HG03039 (cell line): ENCODE results near the gene FLNB.
"Not testable (repeated sequence)": the region's sequence is repeated elsewhere in the genome, so short reads cannot be mapped to it uniquely, and the experiment has no call there.

Experiments
- ATAC-seq: cut with Tn5 transposase; IDR thresholded peaks from one replicate; pipeline ENCODE4 v1.9.1; 2021; ENCODE audit warnings: mild to moderate bottlenecking, moderate library complexity; ENCODE audit not compliant: unreplicated experiment

The FLNB gene

DNA sequence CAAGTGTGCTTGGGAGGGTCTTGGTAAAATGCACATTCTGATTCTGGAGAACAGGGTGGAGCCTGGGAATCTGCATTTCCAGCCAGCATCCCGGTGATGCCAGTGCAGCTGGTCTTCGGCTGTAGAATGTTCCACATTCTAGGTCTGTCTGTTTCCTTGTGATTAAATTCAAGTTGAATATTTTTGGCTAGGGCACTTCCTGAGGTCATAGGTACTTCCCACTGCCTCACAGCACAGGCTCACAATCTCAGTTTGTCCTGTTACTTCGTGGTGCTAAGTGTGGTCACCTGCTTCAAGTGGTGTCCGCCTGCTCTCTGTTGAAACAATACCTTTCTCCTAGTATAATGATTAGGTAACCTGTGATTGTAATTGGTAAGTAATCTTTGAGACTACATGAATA is 40.1 kb downstream of the FLNB start:
- no peak for ATAC-seq

DNA sequence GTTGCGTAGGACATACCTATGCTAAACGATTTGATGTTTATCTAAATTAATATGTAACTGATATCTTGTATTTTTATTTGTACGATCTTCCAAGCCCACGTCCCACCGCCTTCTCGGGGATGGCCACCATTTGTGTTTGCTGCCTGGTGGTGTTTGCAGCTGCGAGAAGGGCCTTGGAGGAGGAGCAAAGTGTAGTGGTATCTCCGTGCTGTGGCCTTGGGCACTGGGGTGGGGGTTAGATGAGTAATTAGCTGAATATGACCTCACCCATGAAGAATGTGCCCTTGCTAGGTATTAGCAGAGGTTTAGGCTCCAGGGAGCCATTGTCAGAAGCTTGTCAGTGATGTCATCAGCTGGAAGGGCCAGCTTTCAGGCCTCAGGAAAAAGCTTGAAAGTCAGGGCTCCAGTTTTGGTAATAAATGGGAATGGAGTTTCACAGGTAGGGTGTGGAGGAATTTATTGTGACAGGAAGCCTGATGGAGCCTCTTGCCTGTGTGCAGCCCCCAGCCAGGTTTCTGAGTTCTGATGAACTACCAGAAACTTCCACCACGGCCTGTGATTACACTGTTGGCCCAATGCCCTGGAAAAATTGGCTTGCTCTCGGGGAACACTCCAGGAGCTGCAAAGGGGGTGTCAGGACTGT is 41.0 kb downstream of the FLNB start:
- no peak for ATAC-seq

DNA sequence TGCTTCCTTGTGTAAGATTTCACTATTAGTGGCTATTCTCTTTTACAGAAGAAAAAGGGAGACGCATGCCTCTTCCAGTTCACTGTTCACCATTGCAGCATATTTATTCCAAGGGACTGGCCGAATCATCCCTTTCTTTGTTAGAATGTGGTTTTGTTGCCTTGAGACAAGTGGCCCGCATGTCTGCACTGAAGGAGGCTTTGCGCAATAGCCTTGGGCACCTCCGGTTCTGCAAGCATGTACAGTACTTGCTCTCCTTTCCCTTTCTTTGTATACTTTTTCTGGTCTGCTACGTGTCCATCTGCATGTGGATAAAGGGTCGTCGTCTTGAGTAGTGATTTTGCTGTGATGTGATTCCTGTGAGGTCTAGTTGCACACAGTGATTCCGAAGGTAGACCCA is 43.0 kb downstream of the FLNB start:
- ATAC-seq, result no peak

DNA sequence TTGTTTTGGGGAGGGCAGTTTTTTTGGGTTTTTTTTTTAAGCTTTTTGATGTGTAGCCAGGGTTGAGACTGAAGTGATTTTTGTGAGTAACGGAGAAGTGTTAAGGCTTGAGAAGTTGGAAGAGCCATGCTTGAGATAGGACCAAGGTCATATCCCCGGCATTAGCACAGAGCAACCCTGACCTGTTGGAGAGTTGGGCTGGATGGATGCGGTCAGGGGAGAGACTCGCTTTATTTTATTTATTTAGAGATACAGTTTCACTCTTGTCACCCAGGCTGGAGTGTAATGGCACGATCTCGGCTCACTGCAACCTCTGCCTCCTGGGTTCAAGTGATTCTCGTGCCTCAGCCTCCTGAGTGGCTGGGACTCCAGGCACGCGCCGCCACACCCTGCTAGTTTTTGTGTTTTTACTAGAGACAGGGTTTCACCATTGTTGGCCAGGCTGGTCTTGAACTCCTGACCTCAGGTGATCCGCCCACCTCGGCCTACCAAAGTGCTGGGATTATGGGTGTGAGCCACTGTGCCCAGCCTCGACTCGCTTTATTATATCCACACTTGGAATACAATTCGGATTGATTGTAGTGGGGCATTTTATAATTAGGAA is 43.5 kb downstream of the FLNB start:
- not testable (repeated sequence) for ATAC-seq

DNA sequence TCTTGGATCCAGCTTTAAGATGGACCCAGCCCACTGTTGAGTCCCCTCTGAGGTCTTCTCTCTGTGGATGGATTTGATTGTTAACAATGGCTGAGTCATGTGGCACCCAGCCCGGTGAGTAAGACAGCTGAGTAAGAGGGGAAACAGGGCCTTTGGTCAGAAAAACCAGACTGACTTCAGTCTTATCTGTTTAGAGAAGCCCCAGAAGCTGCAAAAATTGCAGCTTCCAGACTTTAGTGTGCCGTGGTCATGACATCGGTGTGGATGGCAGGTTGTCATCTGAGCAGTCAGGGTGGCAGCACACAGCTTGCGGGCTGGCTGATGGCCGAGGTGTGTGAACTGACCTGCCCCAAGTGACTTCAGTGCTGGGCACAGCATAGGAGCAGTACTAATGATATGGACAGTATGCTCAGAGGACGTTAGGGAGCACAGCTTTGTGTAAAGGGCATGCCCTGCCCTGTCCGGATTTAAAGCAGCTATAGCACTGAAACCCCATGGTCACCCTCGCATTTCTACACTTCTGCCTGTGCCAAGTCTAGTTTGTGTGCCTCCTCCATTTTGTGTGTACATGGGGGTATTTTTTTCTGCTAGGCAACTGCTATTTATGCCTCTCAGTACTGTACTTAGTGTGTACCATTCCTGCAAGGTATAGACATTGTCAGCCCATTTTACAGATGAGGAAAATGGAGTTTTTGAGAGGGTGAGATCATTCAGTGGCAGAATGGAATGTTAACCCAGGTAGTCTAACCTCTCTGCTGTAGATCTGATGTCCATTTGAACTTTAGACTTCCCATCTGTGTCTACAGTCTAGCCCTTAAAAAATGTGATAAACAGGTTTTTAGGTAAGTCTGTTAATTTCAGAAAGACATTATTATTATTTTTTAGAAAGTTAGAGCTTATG is 44.4 kb downstream of the FLNB start:
- no peak for ATAC-seq

DNA sequence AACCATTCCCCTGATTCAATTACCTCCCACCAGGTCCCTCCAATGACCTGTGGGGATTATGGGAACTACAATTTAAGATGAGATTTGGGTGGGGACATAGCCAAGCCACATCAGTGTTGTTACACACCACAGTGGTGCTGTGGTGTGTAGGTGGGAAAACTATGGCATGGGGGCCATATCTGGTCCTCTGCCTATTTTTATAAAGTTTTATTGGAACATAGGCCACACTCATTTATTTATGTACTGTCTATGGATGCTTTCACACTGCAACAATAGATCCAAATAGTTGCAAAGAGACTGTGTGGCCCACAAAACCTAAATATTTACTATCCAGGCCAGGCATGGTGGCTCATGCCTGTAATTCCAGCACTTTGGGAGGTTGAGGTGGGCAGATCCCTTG is 46.4 kb downstream of the FLNB start:
- ATAC-seq, result no peak

DNA sequence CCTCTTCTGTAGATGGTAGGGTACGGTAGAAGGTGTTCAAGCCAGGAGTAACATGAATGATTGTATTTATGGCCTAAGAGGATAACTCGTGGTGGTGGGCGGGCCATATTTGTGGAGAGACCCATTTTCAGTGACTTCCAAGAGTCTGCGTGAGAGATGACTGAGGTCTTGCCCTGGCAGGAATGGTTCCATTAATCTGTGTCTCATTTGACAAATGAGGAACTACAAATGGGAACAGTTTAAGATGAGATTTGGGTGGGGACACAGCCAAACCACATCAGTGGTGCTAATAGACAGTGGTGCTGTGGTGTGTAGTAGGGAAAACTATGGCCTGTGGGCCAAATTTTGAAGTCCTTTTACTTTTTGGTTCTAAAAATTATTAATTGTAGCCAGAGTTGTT is 47.1 kb downstream of the FLNB start:
- no peak for ATAC-seq

DNA sequence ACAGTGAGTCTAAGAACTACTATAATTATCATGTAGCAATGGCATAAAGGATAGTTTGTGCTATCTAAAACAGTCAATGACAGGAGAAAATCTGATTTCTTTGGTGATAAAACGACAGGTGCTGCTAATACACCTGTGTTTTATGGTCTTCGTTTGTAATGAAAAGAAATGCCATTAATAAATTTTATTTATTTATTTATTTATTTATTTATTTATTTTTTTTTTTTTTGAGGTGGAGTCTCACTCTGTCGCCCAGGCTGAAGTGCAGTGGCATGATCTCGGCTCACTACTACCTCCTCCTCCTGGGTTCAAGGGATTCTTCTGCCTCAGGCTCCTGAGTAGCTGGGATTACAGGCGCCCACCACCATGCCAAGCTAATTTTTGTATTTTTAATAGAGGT is 47.7 kb downstream of the FLNB start:
- not testable (repeated sequence) for ATAC-seq

DNA sequence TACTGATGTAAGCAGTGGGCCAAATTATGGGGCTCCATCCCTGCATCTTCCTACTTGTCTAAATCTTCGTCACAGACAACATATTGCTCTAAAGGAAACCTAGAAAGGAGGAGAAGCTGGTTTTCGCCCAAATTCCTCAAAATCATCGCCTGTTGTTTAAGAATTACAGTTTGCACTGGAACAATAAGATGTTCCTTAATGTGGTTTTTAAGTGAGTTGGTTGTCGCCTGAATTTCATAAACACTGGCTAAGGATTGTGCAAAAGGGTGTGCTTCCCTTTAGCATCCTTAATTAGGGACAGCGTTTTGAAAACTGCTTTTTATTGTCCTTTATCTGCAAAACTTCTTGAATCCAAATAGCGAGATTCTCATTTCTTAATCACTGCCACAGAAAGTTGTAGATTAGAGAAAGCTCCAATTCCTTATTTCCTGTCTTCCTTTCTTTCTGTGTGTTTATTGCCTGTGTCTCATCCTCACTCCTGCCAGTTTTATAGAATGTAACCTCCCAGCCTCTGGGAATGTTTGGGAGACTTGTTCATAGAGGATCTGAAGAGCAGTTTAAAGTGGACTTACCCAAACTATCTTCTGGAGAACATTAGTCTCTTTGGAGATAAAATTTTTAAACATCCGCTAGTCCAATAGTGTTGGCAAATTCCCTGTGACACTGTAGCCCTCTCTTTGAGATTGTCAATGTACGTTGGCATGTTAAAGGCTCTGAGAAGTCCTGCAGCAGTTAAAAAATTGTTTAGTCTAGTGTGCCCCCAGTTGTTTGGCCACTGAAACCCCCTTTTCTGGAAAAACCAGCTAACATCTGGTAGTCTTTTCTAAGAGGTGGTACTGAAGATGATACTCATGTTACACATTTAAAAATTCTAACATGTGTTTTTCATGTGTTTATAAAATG is 50.4 kb downstream of the FLNB start:
- ATAC-seq, result no peak

DNA sequence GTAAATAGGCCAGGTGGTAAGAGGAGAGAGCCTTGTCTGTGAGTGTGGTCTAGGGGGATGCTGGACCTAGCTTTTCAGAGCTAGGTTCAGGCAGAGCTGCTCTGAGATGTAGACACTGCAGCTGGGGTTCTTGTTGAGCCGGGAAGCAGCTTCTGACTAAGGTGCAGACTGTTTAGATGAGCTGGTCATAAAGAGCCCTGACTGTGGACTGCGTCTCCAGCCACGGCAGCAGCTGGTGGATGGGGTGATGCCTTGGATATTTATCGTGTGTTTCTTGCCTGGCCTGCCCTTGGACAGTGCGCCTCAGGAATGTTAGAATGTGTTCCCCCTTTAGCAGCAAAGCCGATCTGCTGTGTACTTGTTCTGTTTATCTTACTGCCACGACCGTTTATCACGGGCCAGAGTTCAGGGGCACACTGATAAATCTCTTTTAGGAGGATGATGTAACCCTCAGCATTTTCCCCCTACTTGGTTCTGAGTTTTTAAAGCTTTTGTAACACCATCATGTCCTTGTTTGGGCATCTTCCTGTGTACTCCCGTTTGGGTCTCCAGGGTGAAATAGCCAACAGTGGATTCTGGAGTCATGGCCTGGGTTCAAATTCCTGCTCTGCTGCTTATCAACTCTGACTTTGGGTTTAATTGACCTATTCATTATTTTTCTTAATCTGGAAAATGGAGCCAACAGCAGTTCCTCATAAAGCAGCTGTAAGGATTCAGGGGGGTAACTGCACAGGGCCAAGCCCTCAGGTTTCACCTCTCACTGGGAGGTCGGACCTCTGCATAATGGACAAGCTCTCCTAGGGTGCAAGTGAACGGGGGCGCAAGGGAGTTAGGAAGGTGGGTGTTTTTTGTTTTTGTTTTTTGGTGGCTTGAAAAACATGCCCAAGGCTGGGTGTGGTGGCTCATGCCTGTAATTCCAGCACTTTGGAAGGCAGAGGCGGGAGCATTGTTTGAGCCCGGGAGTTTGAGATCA is 51.4 kb downstream of the FLNB start:
- ATAC-seq, result no peak

DNA sequence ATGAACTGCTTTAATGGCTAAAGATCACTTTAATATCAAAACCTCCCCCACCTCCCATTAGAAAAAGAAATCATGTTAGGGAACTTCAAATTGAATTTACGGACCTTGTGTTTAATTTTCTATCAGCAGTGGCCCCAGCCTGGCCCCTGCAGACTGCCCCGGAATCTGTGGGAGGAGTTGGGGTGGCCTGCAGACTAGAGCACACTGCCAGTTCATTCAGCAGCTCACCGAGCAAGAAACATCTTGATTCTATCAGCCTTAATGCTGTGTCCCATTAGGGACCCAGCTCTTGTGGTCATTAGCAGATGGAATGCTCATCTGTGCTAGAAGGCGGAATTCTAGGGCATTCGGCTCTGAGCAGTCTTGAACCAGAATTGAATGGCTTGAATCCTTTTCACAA is 54.2 kb downstream of the FLNB start:
- no peak for ATAC-seq

DNA sequence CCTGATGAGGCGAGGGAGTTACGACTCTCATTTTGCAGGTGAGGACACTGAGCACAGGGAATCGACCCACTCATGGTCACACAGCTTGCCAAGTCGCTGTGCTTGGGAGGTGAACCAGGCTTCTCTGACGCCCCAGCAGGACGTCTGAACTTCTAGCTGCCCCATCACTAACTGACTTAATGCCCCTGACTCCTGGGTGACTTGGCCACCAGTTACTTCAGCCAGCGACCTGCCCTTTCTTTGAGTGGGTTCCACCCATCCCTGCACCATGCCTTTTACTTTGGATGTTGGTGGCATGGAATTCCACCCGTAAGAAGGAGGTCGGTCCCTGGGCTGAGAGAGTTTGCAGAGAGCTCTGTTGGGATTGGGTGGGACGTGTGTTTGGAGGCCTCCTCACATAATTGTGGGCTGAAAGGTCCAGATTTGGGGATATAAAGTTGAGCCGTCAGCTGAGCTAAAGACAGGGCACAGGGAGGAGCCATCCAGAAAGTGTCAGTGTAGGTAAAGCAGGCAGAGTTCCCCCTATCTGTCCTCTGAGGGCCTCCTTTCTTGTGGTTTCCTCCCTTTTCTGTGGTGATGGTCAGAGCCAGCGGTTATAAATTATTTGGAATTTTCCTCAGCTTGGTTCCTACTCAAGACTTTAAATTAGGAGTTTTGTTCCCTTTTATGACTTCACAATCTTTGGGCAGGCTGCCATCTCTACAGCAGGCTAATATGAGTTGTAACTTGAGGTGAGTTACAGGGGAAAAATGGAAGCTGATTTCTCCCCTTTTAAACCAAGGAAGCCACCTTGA is 55.0 kb downstream of the FLNB start:
- ATAC-seq, result no peak

DNA sequence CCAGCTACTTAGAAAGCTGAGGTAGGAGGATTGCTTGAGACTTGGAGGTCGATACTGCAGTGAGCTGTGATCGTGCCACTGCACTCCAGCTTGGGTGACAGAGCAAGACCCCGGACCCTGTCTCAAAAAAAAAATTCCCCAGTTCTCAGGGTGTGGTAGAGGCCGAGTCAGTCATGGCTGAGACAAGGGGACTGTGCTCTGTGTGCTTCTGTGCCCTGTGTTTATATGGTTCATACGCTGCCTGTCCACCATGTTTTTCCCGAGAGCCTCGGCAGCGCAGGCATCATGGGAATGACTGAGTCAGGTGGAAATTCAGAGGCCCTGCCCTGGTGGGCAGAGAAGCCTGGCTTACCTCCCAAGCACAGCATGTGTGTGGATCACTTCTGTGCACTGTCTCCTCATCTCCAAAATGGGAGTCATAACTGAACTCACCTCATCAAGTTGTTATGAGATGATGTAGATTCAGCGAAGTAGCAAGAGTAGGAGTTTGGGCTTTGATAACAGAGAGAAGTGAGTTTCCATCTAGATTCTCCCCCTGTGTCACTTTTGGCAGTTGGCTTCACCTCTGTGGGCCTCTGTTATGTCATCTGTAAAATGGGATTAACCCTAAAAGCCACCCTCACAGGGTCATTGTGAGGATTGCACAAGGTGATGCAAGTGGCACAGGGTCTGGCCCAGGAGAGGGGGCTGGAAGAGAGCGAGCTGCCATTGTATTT is 56.9 kb downstream of the FLNB start:
- no peak for ATAC-seq

DNA sequence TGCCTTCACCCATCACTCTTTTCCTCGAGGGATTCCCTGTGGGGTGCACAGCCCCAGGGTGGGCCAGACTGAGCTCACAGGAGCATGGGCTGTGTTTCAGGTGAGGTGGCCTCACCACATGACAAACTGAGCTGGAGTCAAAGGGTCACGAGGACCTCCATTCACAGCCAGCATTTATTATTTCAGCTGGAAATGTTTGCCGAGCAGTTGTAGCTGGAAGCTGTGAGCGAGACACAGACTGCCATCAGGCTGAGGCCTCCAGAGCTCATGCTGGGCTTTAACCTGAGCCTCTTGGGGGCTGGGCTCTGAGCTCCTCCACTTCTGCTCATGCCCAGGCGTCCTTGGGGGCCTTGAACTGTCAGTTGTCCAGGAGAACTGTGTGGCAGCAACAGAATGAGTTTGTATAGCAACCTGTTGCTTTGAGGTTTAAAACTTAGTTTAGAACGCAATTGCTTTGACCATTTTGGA is 57.5 kb downstream of the FLNB start:
- ATAC-seq, result no peak

DNA sequence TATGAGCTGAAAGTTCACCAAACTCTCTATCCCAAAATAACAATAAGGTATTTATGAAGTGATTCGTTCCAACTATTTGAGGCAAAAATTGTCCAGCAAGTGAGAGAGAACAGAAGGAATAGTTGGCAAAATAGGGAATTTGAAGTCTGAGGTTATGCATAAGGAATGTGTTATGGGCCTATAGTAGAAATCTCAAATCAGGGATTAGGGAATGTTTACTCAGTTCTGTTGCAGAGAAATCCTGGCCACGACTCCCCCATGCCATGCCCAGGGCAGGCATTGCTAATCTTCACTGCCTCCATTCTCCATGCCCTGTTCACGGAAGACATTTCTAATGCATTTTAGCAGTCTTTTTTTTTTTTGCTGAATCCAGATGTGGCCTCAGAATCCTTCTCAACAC is 58.6 kb downstream of the FLNB start:
- ATAC-seq, result no peak

DNA sequence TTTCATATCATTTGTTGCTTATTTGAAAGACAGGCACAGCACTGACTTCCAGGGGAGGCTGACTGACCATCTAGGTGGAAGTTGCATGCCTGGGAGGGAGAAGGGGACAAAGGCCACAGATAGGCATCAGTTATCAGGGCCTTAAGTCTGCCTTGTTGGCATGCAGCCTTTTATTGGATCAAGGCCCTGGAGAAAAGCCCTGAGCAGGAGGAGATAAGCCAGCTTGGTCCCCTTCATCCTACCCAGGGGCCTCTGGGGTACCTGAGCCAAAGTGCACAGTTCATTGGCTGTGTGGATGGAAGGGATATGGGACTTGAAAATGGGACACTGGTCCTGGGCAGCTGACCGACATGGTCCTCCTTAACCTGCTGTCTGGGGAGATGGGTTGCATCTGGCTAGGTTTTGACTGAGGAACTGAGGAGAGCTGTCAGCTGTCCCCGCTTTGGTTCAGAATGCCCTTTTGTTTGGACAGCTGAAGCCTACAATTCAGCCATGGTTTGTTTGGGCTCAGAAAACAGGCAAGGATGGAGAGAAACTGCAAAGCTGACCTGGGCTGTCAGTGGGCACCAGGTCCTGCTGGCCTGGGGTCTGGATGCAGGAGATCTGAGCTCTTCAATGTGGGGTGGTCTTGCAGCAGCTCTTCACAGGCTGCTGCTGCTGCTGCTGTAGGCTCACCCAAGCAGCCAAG is 60.0 kb downstream of the FLNB start:
- ATAC-seq, result no peak

DNA sequence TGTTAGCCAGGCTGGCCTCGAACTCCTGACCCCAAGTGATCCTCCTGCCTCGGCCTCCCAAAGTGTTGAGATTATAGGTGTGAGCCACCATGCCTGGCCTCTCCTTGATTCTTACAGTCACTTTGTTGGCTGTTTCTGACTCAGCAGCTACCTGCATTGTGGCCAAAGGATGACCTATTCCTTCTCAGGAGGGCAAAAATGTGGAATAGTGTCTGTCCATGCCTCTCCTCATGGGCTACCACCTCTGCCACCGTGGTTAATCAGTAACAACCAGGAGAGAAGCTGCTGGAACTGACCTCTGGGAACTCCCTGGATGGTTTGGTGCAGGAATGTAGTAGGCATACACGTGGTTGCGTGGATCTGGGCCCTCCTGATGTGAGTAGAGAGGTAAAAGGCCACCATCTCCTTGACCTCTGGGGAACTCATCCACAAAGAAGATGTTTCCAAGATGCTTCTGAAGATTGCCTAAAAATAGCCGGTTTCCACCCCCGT is 63.3 kb downstream of the FLNB start:
- no peak for ATAC-seq
